Adipocyte (in vitro differentiated cells): ENCODE data around the gene SETD6.

Experiments used
- DNase-seq: peaks from one replicate; pipeline ENCODE4 v3.0.0-alpha.2; 2015; ENCODE audit warnings: low read depth
- H3K27me3 ChIP-seq: replicated peaks from 2 replicates; pipeline ENCODE4 v1.7.0; 2013; ENCODE audit warnings: mild to moderate bottlenecking, low read length, moderate library complexity; ENCODE audit not compliant: control insufficient read depth, insufficient read depth
- H3K36me3 ChIP-seq: 2 replicates; pipeline ENCODE4 v1.7.0; 2013; ENCODE audit warnings: low read length, mild to moderate bottlenecking, moderate library complexity; ENCODE audit not compliant: control insufficient read depth, insufficient read depth, severe bottlenecking
- H3K4me1 ChIP-seq: 2 replicates; pipeline ENCODE4 v1.7.0; 2013; ENCODE audit warnings: mild to moderate bottlenecking, low read length, moderate library complexity; ENCODE audit not compliant: control insufficient read depth, insufficient read depth
- H3K4me3 ChIP-seq: 2 replicates; pipeline ENCODE4 v1.7.0; 2013; ENCODE audit warnings: mild to moderate bottlenecking, low read length, moderate library complexity
- H3K9ac ChIP-seq: 2 replicates; pipeline ENCODE4 v1.7.0; 2013; ENCODE audit warnings: mild to moderate bottlenecking, low read length, moderate library complexity
- H3K9me3 ChIP-seq: 2 replicates; pipeline ENCODE4 v1.7.0; 2013; ENCODE audit warnings: mild to moderate bottlenecking, low read length, moderate library complexity; ENCODE audit not compliant: control insufficient read depth

The SETD6 gene

GRCh38 chr16:58515125-58515870 is at the start of gene SETD6:
Gene SETD6 (plus strand): TSS chr16:58515517. CDS start chr16:58515538, 21 bp downstream.
- Histone ChIP-seq H3K27me3 (no peaks in the 10 kb centered on the region), H3K36me3 (peaks cover 36% of the 10 kb centered on the region)

DNA sequence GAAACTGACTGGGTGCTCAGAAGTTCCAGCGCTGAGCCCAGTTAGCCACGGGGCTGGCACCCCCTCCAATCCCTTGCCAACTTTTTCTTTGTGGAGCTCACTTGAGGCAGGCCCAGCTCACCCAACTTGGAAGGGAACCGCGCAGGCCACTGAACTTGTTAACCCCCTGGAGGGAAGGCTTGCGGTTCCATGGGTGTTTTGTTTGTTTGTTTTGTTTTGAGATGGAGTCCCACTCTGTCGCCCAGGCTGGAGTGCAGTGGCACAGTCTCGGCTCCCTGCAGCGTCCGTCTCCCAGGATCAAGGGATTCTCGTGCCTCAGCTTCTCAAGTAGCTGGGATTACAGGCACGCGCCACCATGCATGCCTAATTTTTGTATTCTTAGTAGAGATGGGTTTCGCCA is 49.5 kb upstream of the SETD6 start:
- no peak for DNase-seq
- no peaks in the 10 kb centered on the region for H3K4me1 ChIP-seq
- no peaks in the 10 kb centered on the region for H3K36me3 ChIP-seq
- H3K27me3 ChIP-seq = peaks cover 43% of the 10 kb centered on the region
- H3K9me3 ChIP-seq = no peaks in the 10 kb centered on the region
- H3K9ac ChIP-seq = no peak overlapping the region
- H3K4me3 ChIP-seq = no peak overlapping the region

More at GRCh38 chr16:58515125-58515870, at the start of gene SETD6:
- Histone ChIP-seq H3K9me3 (no peaks in the 10 kb centered on the region), H3K4me3 (peak within 1 kb of the TSS; percentile 95), H3K9ac (peak within 1 kb of the TSS; percentile 88), H3K4me1 (peaks cover 11% of the 10 kb centered on the region)
- peak; percentile 96 for DNase-seq

DNA sequence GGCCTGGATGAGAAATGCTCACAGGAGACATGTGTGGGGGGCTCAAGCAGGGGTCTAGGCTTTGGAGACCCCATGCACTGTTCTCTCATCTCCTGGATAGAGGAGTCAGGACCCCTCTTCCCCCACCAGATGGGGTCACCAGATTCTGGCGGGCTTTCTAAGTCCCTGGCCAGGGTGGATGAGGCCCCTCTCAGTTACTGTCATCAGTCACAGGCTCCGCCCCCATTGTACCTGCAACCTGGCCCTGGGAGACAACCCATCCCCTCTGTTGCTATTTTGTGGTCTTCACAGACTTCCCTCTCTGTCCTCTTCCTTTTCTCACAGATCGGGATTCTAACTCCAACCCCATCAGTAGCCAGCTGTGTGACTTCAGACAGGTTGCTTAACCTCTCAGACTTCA is 48.9 kb upstream of the SETD6 start:
- Histone ChIP-seq H3K9ac (no peak overlapping the region), H3K4me1 (no peaks in the 10 kb centered on the region), H3K27me3 (peaks cover 43% of the 10 kb centered on the region), H3K36me3 (no peaks in the 10 kb centered on the region), H3K4me3 (no peak overlapping the region), H3K9me3 (no peaks in the 10 kb centered on the region)
- no peak for DNase-seq

DNA sequence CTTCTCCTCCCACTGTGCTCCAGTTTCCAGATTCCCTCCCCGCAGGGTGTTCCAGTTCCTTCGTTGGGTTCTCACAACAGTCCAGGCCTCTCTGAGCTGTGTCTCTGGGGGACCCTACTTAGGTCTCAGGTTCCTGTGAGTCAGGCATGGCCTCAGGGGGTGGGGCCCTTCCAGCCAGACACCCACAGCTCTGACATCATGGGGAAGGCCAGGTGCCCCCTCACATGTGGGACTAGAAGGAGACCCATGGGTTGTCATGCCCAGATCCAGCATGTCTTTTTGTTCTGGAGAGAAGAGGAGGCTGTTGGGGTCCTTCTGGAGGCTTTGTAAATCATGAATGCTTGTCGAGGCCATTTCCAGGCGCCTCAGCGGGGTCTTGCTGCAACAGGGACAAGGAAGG is 47.4 kb upstream of the SETD6 start:
- no peak overlapping the region for H3K9ac ChIP-seq
- H3K9me3 ChIP-seq = no peaks in the 10 kb centered on the region
- no peaks in the 10 kb centered on the region for H3K36me3 ChIP-seq
- no peaks in the 10 kb centered on the region for H3K4me1 ChIP-seq
- peaks cover 44% of the 10 kb centered on the region for H3K27me3 ChIP-seq
- DNase-seq = no peak
- no peak overlapping the region for H3K4me3 ChIP-seq

DNA sequence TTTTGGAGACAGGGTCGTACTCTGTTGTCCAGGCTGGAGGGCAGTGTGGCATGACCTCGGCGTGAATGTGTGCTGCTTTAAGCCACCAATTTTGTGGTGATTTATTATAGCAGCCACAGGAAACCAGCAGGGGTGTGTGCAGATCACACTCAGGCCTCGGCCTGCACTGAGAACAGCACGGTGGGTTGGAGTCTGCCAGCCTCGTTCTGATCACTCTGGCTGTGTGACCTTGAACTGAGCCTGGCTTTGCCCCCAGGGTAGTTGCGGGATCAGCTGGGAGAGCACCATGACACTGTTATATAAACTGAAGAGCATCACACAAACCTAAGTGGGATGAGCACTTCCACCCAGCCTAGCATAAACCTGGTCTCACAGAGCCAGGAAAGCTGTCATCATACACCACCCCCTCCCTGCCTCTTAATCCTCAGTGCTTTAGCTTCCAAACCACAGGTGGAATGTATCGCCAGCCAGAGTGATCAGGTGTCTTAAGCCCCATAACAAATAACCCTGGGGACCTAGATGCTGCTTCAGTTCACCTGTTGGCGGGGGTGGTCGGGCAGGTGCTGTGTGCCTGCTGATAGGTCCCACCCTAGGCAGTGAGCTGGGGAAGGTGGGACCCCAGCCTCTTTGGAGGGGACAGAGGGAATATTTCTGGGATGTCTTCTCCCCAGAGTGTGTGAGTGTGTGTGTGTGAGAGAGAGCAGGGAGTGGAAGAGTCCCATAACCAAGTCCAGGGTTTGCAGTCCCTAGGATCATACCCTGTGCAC is 43.9 kb upstream of the SETD6 start:
- peaks cover 43% of the 10 kb centered on the region for H3K27me3 ChIP-seq
- DNase-seq = no peak
- H3K36me3 ChIP-seq = no peaks in the 10 kb centered on the region
- H3K4me1 ChIP-seq = no peaks in the 10 kb centered on the region
- H3K9ac ChIP-seq = no peak overlapping the region
- peaks cover 4% of the 10 kb centered on the region for H3K9me3 ChIP-seq
- no peak overlapping the region for H3K4me3 ChIP-seq

DNA sequence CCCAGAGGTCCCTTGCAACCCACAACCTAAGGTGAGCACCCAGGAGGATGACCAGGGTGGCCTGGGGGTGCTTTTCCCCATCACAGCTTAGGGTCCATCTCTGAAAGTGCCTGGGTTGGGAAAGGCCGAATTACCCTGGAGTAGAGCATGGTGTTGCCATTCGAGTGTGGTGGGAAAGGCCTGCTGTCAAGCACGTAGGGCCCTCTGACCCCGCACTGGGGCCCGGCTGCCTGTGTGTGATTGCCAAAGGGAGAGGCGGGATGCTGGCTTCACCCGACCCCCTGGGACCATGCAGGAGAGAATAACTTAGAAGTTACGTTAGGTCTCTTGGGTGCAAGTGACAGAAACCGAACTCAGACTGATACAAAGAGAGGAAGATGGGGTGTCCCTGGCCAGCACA is 43.1 kb upstream of the SETD6 start:
- H3K9ac ChIP-seq = no peak overlapping the region
- no peaks in the 10 kb centered on the region for H3K36me3 ChIP-seq
- H3K27me3 ChIP-seq = peaks cover 37% of the 10 kb centered on the region
- H3K4me1 ChIP-seq = no peaks in the 10 kb centered on the region
- H3K9me3 ChIP-seq = peaks cover 4% of the 10 kb centered on the region
- H3K4me3 ChIP-seq = no peak overlapping the region
- DNase-seq = no peak

GRCh38 chr16:58472827-58473226 is 42.5 kb upstream of the SETD6 start:
- H3K9me3 ChIP-seq = peaks cover 4% of the 10 kb centered on the region
- H3K9ac ChIP-seq = no peak overlapping the region
- no peak overlapping the region for H3K4me3 ChIP-seq
- no peaks in the 10 kb centered on the region for H3K4me1 ChIP-seq
- no peak for DNase-seq
- no peaks in the 10 kb centered on the region for H3K36me3 ChIP-seq
- peaks cover 32% of the 10 kb centered on the region for H3K27me3 ChIP-seq

- DNase-seq = no peak
- Histone ChIP-seq H3K4me1 (no peaks in the 10 kb centered on the region), H3K9ac (no peak overlapping the region), H3K27me3 (peaks cover 28% of the 10 kb centered on the region), H3K9me3 (peaks cover 4% of the 10 kb centered on the region), H3K4me3 (no peak overlapping the region), H3K36me3 (no peaks in the 10 kb centered on the region)
Measured at GRCh38 chr16:58474296-58474695, 41.0 kb upstream of the SETD6 start.

DNA sequence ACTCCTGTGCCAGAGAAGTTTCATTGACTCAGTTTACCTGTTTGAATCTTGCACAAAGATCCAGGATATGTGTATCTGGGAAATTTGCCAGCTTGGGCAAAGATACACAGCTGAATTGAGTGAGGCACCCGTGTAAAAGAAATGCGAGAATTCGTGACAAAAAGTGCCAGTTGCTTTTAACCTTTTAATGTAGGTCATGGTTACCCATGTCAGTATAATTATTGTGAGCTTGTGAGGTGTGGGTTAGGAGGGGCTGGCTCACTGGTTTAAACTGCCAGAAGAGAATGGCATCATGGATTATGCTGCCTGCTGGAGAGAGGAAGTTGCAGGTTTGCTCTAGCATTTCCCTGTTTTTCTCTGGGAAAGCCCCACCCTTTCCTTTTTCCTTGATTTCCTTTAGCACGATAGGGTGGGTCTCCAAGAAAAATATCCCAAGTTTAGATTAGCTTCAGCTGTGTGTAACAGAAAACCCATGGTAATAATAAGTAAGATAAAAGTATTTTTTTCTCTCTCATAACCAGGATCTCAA is 40.2 kb upstream of the SETD6 start:
- no peak for DNase-seq
- Histone ChIP-seq H3K9me3 (peaks cover 4% of the 10 kb centered on the region), H3K27me3 (peaks cover 24% of the 10 kb centered on the region), H3K4me3 (no peak overlapping the region), H3K9ac (no peak overlapping the region), H3K4me1 (no peaks in the 10 kb centered on the region), H3K36me3 (no peaks in the 10 kb centered on the region)

DNA sequence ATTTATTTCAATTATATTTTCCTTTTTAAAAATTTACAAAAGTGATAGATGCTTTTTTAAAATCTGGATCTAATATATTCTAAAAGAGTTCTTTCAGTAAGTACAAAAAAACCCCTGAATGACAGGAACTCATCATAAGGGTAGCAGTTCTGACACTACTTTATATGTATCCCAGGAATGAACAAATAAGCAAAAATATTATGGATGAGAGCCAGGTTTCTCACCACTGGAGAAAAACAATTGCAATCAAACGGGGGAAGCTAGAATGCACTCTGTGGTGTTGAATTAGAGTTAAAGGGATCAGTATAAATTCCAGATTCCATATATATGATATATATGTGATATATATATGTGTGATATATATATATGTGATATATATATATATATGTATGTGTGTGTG is 38.5 kb upstream of the SETD6 start:
- Histone ChIP-seq H3K4me1 (no peaks in the 10 kb centered on the region), H3K4me3 (no peak overlapping the region), H3K27me3 (peaks cover 24% of the 10 kb centered on the region), H3K9ac (no peak overlapping the region), H3K36me3 (no peaks in the 10 kb centered on the region), H3K9me3 (peaks cover 4% of the 10 kb centered on the region)
- no peak for DNase-seq

- Histone ChIP-seq H3K36me3 (no peaks in the 10 kb centered on the region), H3K27me3 (peaks cover 15% of the 10 kb centered on the region), H3K9ac (no peak overlapping the region), H3K4me1 (no peaks in the 10 kb centered on the region), H3K4me3 (no peak overlapping the region), H3K9me3 (peaks cover 4% of the 10 kb centered on the region)
- no peak for DNase-seq
Measured at GRCh38 chr16:58478427-58478826, 36.9 kb upstream of the SETD6 start.
